Spleen (tissue), 7 donors: Measurements from ENCODE around the gene SLC22A1.

Source experiments
- CTCF ChIP-seq, 11 experiments: fragments of 200-600 bp in 7 of 11; fragments of 450-650 bp in 4 of 11; sonication (generic) in 4 of 11; IDR thresholded peaks in 8 of 11; conservative IDR thresholded peaks in 3 of 11; 1 replicate in 7 of 11; 2 replicates in 4 of 11; pipeline versions ENCODE4 v1.4.0 to v1.8.0; 2016 to 2021; ENCODE audit warnings: antibody characterized with exemption in 11 of 11, inconsistent platforms in 4 of 11, mild to moderate bottlenecking in 1 of 11
- POLR2A ChIP-seq, 3 donors: fragments of 450-650 bp; IDR thresholded peaks; one replicate each; pipeline ENCODE4 v1.5.1; 2017; ENCODE audit warnings: antibody characterized with exemption in 3 of 3, mild to moderate bottlenecking in 1 of 3
- donor health status: DM: no; HTN: no; CAD: no; lungs with moderate emphysema.
- donor health status: DM: no; HTN: no; CAD: no.
- donor health status: DM: no; HTN: no; CAD: no.

GRCh38 chr6:160085226-160085625, 36.4 kb upstream of the SLC22A1 start:
- TF ChIP-seq CTCF (IDR thresholded peaks at IDR 0.05 in 8 of 11, conservative IDR thresholded peaks at IDR 0.05 in 3 of 11) (no peak), POLR2A (IDR thresholded peaks at IDR 0.05) (no peak)
